NCI-H748 (cell line): ENCODE measurements around the gene PSMD4.
"Not testable (repeated sequence)": the region's sequence is repeated elsewhere in the genome, so short reads cannot be mapped to it uniquely, and the experiment has no call there.

Experiments
- DNase-seq: peaks from one replicate; lab custom pipeline; 2025; ENCODE audit not compliant: unreplicated experiment; lab: John Stamatoyannopoulos, UW

Gene PSMD4

DNA sequence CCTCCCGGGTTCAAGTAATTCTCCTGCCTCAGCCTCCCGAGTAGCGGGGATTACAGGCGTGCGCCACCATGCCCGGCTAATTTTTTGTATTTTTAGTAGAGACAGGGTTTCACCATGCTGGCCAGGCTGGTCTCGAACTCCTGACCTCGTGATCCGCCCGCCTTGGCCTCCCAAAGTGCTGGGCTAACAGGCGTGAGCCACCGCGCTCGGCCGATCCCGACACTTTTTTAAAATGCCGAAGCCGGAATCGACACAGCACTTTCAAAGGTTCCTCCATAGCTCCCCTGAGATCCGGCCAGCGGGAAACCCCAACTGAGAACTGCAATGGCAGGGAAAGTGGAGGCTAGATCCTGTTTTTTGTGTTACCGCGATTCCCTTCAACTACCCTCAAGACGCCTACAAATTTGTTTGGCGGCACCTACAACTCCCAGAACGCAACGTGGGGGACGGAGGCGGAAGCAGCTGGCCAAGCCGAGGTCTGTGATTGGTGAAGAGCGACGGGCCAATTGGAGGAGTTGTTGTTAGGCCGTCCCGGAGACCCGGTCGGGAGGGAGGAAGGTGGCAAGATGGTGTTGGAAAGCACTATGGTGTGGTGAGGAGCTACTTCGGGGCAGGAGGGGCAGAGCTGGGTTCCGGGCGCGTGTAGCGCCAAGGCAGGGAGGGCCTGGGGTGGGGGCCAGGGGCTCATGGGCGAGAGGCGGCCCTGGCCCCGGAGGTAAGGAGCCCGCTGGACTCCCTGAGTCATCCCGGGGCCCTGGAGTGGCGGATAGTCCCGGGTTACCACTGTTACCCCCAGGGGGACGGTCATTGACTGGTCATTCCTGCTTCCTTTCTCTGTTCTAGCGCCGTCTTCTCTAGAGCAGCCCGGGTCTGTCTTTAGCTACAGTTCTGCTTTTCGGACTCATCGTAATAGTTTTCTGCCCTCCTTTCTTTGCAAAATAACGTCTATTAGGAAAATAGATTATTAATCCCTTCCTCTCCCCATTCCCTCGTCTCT, at the start of gene PSMD4:
PSMD4 (plus strand) TSS at position 518 of the 997 bp plus-strand sequence; CDS start at position 567, 49 bp downstream.
- DNase-seq = peak; percentile 97

DNA sequence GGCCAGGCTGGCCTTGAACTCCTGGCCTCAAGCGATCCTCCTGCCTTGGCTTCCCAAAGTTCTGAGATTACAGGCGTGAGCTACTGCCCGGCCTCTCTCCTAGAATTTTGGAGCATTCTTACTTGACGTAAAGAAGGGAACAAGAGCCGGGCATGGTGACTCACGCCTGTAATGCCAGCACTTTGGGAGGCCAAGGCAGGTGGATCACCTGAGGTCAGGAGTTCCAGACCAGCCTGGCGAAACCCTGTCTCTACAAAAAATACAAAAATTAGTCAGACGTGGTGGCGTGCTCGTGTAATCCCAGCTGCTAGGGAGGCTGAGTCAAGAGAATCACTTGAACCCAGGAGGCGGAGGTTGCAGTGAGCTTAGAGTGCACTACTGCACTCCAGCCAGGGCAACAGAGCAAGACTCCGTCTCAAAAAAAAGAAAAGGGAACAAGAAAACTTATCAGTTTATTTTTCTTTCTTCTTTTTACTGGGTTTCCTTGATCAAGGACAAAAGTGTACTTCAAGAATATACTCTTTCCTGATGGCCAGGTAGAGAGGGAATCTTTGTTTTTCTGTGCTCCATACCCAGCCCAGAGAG, 49.1 kb upstream of the PSMD4 start:
- not testable (repeated sequence) for DNase-seq

DNA sequence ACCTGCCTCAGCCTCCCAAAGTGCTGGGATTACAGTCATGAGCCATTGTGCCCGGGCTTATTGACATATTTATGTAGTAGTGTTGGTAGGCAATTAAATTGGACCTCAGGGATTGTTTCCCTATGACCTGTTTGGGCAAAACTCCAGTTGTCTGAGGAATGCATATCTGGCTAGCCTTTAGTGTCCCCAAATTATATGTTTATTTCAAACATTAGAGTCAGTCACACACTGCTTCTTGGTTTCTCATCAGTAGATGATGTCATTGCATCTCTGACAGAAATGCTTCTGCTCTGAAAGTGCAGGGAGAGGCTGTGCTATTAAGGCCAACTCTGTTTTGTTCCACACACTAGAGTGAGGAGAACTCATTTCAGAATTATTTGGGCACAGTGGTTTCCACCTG, 43.7 kb upstream of the PSMD4 start:
- DNase-seq = no peak

DNA sequence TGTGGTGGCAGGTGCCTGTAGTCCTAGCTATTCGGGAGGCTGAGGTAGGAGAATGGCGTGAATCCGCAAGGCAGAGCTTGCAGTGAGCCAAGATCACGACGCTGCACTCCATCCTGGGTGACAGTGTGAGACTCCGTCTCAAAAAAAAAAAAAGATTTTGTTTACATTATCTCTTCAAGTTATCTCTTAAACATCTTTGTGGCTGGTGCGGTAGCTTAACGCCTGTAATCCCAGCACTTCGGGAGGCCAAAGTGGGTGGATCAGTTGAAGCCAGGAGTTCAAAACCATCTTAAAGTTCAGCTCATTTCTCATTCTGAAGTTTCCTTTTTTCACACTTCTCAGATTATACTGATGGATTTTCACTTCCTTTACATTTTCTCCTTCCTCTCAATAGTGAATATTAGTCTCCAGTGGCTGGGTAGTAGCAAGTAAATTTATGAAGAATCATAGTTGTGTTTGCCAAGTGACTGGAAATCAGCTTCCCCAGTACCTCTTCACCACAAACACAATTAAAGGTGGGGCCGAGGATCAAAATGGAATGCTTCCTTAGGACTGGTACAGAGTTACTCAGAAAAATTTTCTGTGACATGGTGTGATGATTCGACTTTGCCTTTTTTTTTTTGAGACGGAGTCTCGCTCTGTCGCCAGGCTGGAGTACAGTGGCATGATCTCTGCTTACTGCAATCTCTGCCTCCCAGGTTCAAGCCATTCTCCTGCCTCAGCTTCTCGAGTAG, 42.4 kb upstream of the PSMD4 start:
- DNase-seq = no peak

DNA sequence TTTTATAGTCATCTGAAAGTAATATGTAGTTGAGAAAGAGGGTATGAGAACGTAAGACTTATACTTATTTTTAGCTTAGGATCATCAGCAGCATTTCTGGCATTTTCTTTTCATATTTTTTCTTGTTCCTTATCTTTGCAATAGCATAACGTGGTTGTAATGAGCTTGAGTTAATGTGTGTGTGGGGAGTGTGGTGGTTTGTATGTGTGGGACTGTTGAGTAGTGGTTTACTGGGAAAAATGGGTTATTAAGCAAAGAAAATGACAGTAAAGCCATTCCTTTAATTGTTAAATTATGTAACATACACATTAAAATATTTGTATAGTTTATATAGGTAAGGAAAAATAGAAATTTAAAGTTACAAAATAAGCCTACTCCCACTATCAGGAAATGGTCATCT, 41.0 kb upstream of the PSMD4 start:
- no peak for DNase-seq

DNA sequence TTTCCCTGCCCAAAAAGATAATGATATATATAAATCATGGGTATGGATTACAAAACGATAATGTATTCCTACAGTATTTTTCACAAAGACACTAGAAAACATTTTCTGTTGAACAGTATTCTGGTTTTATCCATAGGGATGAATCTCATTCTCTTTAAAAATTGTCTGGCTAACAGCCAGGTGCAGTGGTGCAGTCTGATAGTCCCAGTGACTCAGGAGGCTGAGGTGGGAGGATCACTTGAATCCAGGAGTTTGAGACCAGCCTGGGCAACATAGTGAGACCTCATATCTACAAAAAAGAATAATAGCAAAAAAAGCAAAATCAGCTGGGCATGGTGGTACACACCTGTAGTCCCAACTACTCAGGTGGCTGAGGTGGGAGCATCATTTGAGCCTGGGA, 32.9 kb upstream of the PSMD4 start:
- DNase-seq = no peak

DNA sequence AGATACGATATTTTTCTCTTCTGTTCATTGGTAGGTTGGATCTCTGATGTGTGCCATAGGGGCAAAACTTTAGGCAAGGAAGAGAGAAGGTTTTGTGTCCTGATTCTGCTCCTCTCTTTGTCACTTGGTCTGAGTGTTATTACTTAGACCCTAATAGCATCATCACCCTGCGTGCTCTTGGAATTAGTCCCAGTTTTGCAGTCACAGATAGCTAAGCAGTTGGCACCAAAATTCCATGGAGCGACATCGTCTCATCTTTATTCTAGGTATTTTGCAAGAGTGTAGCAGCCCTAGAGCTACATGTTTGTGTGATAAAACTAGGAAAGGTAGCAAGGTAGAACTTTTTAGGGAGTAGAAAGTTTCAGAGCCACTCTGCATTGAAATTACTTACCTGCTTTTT, 32.4 kb upstream of the PSMD4 start:
- no peak for DNase-seq

DNA sequence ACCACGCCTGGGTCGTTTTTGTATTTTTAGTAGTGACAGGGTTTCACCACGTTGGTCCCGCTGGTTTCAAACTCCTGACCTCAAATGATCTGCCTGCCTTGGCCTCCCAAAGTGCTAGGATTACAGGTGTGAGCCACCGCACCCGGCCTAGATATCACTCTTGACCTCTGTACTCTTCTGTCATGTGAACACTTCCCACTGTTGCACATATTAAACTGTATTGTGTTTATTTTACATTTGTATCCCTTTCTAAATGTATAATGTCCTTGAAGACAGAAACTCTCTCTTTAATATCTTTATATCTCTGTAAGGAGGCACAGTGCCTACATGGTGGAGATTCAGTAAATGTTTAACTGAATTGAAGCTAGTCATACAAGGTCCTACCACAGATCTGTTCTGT, 19.3 kb upstream of the PSMD4 start:
- no peak for DNase-seq

DNA sequence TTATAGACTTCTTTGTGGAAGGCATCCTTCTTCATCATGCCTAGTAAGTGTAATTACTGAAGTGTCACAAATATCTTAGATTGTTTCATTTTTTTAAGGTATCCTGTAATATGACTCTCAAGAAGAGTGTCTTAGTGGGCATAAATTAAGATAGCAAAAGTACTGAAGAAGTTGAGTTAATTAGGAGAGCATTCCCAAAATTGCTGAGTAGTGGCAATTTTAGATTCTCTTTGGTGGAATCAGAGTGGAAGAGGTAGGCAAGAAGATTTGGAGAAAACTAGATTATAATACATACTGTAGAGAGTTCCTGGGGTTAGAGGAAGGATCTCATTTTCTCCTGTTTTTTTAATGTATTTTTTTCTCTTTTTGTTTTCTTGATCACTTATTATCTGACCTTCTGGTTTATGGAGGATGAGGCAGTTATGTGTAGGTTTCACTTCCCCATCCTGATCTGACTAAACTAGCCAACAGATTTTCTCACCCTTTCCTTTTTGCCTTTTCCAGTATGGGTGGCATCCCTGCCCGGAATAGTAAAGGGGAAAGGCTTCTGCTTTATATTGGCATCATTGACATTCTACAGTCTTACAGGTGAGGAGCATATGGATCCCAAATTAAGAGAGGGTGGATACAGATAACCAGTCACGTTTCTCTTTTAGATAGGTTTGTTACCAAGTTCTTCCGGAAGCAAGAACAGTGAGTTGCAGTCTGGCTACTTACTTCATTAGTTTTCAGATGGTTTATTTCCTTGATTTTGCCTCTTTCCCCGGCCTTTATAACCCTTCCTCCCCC, 16.7 kb upstream of the PSMD4 start:
- DNase-seq = no peak

DNA sequence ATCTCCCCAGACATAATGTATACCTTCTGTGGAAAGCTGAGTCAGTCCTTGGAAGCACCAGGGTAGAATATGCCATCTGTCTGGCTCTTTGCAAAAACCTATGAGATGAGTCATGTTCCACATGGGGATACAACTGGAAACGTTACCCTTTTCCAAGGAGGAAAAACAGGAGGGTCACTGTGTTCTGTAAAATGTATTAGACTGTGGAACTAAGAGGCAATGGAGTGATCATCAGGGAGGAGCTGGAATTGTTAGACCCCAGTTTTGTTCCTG, 16.1 kb upstream of the PSMD4 start:
- DNase-seq = no peak

DNA sequence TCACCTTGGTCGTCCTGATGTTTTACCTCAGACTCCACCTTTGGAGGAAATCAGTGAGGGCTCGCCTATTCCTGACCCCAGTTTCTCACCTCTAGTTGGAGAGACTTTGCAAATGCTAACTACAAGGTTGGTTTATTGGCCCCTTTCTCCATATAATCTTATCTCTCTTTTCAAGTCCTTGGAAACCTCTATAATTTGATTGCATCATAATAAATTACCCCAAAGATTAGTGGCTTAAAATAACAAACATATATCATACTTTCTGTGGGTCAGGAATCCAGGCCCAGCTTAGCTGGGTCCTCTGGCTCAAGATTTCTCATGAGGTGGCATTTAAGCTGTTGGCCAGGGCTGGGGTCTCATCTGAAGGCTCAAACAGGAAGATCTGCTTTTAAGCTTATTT, 12.1 kb upstream of the PSMD4 start:
- DNase-seq = no peak

DNA sequence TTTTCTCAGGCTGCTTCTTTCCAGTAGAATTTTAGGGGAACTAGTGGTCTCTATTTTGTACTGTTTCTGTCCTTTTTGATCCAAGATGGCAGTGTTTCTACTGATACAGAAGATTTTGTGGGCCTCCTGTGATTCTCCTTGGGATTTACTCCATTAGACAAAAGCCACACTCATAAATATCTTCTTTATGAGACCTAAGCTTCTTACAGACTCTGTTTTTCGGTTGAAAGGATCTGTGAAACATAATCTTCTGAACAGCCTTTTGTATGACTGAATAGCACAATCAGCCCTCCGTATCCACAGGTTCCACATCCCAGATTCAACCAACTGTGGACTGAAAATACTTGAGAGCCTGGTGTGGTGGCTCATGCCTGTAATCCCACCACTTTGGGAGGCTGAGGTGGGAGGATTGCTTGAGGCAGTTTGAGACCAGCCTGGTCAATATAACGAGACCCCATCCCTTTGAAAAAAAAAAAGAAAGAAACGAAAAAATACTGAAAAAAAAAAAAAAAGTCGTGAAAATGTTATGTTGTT, 10.8 kb upstream of the PSMD4 start:
- DNase-seq = no peak

DNA sequence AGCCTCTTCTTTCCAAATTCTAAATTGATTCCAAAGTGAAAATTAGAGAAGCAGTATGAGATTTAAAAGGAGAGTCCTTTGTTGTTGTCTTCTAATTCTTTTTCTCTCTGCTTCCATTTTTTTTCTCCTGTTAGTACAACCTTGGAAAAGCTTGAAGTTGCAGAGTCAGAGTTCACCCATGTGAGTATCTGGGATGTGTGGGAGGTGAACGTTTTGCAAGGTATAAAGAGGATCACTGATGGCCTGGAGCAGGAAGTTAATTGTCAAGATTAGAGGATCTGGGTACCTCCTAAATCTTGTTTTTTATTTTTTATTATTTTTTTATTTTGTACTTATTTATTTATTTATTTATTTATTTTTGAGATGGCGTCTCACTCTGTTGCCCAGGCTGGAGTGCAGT, 7.7 kb upstream of the PSMD4 start:
- DNase-seq = no peak

DNA sequence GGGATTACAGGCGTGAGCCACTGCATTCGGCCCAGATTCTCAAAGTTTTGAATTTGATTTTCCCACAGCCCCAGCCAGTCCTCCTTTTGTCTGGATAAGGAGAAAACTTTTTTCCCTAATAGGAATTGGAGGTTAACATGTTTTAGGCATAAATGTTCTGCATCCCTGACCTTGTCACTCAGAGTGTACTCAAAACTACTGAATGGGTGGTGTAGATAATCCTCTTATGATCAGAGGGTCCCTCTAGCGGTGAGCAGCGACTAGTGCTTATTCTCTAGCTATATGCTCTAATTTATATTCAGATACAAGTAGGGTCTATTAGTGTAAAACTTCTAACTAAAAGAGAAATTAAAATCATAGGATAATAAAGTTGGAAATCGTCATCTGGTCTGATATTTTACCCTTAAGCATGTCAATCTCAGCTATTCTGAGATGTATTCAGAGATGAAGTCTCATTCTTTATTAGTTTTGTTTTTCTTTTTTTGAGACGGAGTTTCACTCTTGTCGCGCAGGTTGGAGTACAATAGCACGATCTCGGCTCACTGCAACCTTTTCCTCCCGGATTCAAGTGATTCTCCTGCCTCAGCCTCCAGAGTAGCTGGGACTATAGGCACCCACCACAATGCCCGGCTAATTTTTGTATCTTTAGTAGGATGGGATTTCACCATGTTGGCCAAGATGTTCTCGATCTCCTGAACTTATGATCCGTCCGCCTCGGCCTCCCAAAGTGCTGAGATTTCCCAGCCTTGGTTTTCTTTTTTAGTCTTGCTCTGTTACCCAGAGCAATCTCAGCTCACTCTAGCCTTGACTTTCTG, 2.7 kb upstream of the PSMD4 start:
- peak; percentile 84 for DNase-seq

DNA sequence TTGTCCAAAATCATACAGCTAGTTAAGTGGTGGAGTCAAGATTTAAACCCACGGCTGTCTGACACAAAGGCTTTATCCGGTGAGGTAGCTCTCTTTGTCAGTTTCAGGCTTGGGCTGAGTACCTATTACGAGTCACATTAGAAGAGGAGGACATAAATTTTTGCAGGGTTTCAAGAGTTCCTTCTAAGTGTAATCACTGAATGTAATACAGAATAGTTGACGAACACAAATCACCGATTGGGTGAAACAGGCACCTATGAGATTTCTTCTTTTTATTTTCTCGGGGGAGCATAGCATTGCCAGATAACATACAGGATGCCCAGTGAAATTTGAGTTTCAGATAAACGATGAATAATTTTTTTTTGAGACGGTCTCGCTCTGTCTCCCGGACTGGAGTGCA, 847 bp downstream of the PSMD4 start:
- no peak for DNase-seq

DNA sequence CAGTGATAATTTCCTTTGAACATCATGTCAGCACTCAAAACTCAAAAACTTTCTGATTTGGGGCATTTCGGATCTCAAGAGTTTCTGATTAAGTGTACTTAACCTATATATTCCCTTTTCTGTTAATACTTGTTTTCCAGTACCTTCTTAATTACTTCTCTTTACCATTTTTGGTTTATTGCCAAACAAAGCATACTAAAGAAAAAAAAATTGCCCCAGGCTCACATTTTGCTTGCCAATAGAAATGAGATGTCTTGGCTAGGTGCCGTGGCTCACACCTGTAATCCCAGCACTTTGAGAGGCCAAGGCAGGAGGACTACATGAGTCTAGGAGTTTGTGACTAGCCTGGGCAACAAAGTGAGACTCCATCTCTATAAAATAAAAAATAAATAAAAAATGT, 4.8 kb downstream of the PSMD4 start:
- no peak for DNase-seq

DNA sequence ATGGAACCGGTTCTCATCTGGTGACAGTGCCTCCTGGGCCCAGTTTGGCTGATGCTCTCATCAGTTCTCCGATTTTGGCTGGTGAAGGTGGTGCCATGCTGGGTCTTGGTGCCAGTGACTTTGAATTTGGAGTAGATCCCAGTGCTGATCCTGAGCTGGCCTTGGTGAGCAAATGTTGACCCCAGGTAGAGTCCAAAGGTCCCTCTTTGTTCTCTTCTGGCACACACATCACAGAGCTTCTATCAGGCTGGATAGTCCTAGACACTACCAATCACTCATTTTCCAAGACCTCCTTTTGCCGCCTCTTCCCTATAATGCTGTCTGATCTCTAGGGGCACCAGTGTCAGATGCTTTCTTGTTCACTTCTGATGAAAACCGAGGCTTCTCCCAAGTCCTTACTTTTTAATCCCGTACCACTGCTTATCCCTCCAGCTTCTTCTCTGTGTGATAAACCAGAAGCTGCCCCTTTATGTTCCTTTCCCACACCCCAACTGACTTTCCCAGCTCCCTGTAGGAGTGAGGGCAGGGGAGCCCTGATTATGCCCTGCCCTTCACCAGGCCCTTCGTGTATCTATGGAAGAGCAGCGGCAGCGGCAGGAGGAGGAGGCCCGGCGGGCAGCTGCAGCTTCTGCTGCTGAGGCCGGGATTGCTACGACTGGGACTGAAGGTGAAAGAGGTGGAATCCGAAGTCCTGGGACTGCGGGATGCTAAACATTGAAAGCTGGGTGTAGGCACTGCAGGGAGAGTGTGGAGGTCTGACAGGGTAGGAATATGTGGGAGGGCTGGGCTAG, 11.1 kb downstream of the PSMD4 start:
- no peak for DNase-seq

DNA sequence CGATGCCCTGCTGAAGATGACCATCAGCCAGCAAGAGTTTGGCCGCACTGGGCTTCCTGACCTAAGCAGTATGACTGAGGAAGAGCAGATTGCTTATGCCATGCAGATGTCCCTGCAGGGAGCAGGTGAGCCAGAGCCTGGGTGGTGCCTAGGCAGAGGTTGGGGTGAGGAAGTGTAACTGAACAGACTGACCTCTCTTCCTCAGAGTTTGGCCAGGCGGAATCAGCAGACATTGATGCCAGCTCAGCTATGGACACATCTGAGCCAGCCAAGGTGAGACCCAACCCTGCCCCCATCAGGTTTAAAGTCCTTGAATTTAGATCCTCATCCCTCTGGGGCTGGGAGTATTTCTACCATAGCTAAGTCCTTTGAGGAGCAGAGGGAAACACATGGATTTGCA, 11.8 kb downstream of the PSMD4 start:
- no peak for DNase-seq

DNA sequence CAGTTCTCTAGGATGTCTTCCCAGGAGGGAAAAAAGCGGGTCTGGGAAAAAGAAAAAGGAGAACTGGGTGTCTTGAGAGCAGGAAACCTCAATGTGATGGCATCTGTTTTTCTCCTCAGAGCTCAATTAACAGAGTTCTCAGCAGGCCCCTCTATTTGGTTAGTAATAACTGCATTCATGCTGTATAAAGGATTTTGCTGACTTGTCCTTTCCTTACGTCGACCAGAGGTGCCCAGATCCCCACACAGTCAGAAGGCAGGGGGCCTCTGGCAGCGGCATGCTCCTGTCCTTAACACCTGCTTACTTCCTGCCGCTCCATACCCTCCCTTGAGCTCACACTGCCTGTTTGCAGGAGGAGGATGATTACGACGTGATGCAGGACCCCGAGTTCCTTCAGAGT, 12.3 kb downstream of the PSMD4 start:
- DNase-seq = no peak
